ENCODE results near the gene GABRB3. TPM values are rescaled to one million over a fixed set of nuclear protein-coding genes. Genes with fewer than 3 reads are reported as not detected.

GABRB3 gene
- total and polyA plus RNA-seq, 2 of the 8 experiments (the other 6 are each of a cell fraction or from before 2014, with no cell fraction given): 98.8 to 163 TPM

DNA sequence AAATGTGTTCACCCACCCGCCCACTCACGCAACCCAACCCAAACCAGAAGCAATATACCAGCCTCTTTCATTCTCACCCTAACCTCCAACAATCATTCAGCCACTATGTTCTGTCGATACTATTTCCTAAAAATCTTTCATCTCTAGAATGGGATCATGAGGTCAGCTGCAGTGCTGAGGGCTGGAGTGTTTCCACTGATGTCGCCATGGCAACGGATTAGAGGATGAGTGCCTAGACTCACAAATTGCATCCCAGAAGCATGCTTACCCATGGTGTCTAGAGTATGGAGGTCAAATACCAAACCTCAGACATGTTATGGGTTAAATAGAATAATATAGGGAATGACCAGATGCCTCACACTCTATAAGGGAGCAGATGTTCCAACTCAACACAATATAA is 138.5 kb downstream of the GABRB3 start:
- no peak overlapping the region for H4K91ac ChIP-seq (replicated peaks; ENCODE audit: insufficient read length, low read length)
- peaks cover 4% of the 10 kb centered on the region; the same call in 1 of the 2 replicates for H3K79me1 ChIP-seq (ENCODE audit: low read depth, low read length)
- TF ChIP-seq SIRT6 (IDR thresholded peaks at IDR 0.05; ENCODE audit: low read length) (no peak), POLR2A (IDR thresholded peaks at IDR 0.05; ENCODE audit: control extremely low read depth in 1 of 2, low read depth in 2 of 2, low read length in 2 of 2) (no peak)
- TF ChIP-seq, protein P1, sequence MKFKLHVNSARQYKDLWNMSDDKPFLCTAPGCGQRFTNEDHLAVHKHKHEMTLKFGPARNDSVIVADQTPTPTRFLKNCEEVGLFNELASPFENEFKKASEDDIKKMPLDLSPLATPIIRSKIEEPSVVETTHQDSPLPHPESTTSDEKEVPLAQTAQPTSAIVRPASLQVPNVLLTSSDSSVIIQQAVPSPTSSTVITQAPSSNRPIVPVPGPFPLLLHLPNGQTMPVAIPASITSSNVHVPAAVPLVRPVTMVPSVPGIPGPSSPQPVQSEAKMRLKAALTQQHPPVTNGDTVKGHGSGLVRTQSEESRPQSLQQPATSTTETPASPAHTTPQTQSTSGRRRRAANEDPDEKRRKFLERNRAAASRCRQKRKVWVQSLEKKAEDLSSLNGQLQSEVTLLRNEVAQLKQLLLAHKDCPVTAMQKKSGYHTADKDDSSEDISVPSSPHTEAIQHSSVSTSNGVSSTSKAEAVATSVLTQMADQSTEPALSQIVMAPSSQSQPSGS (IDR thresholded peaks at IDR 0.05; ENCODE audit: low read length): no peak
- H3K27me3 ChIP-seq (replicated peaks in 1 of 4; ENCODE audit: control insufficient read depth in 3 of 4, extremely low read depth in 1 of 4, insufficient read depth in 3 of 4, low read length in 3 of 4): no peaks in the 10 kb centered on the region
- no peak overlapping the region for H4K5ac ChIP-seq (ENCODE audit: insufficient read length, low read depth, low read length)
- no peaks in the 10 kb centered on the region; a peak in 1 of 8 replicates for H3K36me3 ChIP-seq (ENCODE audit: control insufficient read depth in 2 of 4, insufficient read depth in 4 of 4, low read length in 3 of 4)
- H2BK20ac ChIP-seq (ENCODE audit: low read length): no peak overlapping the region
- ChIA-PET CTCF (ENCODE audit: partially characterized antibody) (interaction anchor here (0.6 kb wide), 1 partner anchor 1414 kb away, joined by 3 read pairs; no protein-coding TSS in a partner anchor), POLR2A (ENCODE audit: partially characterized antibody) (interaction anchor here (1.0 kb wide), 1 partner anchor 12 kb away, joined by 3 read pairs; no protein-coding TSS in a partner anchor)
- H3K18ac ChIP-seq (ENCODE audit: extremely low read depth, low read length): no peak overlapping the region
- no peak overlapping the region for H2BK15ac ChIP-seq (ENCODE audit: low read length)
- H2BK5ac ChIP-seq (ENCODE audit: low read depth, low read length): no peak overlapping the region
- H3K23me2 ChIP-seq (ENCODE audit: low read depth, low read length): no peaks in the 10 kb centered on the region; the same call in 1 of the 2 replicates
- 74% methylated on average over 5 of the region's 5 CpGs; no CpG with 5 or more reads in 1 of the 2 experiments for WGBS, 2 experiments (ENCODE audit: extremely low coverage in 1 of 2, insufficient coverage in 1 of 2, insufficient read length in 1 of 2, insufficient replicate concordance in 2 of 2, low coverage in 1 of 2, low lambda C conversion rate in 2 of 2, missing lambda C conversion rate in 1 of 2)
- H3K4me1 ChIP-seq (replicated peaks in 1 of 4; ENCODE audit: control insufficient read depth in 3 of 4, insufficient read depth in 4 of 4, low read length in 3 of 4): peaks cover 14 to 25% (median 20%) of the 10 kb centered on the region in 4 experiments
- no peak overlapping the region for H2AK5ac ChIP-seq (ENCODE audit: low read depth, low read length)
- H3K27ac ChIP-seq (ENCODE audit: low read depth, low read length): 0 out of 2 replicates have a peak overlapping the region, but pooled peaks have one; percentile 33
- no peak overlapping the region for H3K4me3 ChIP-seq (ENCODE audit: extremely low read depth in 1 of 4, insufficient read depth in 2 of 4, low read depth in 3 of 4, low read length in 4 of 4)
- H3K4ac ChIP-seq (replicated peaks; ENCODE audit: insufficient read length, low read depth, low read length): no peak overlapping the region
- H3K23ac ChIP-seq (ENCODE audit: insufficient read length): no peak overlapping the region
- no peak overlapping the region for H2BK120ac ChIP-seq (replicated peaks; ENCODE audit: low read depth, low read length)
- H3K9me3 ChIP-seq (ENCODE audit: insufficient read depth in 2 of 2, low read depth in 1 of 2, low read length in 1 of 2): no peaks in the 10 kb centered on the region
- H4K8ac ChIP-seq (ENCODE audit: extremely low read depth, insufficient read depth, low read length): no peak overlapping the region
- no peak overlapping the region for H3K14ac ChIP-seq (ENCODE audit: insufficient read length)
- no peak overlapping the region for H3K9ac ChIP-seq (replicated peaks in 1 of 4; ENCODE audit: extremely low read depth in 1 of 4, low read depth in 3 of 4, low read length in 3 of 4)
- no peak overlapping the region for H2AFZ ChIP-seq (ENCODE audit: low read length)
- DNase-seq (ENCODE audit: low read depth in 1 of 2, low spot score in 2 of 2): no peak
- no peak overlapping the region for H3K4me2 ChIP-seq (ENCODE audit: insufficient read depth in 1 of 2, low read depth in 2 of 2, low read length in 2 of 2)
- no peak overlapping the region for H3K56ac ChIP-seq (replicated peaks; ENCODE audit: insufficient read length, low read depth, low read length)
- peaks cover 0 to 5% of the 10 kb centered on the region in 2 experiments for H4K20me1 ChIP-seq (replicated peaks in 1 of 2; ENCODE audit: control insufficient read depth in 1 of 2, insufficient read depth in 2 of 2, low read length in 2 of 2)
- peaks cover 0 to 84% of the 10 kb centered on the region in 2 experiments; a peak in 2 of 4 replicates for H3K79me2 ChIP-seq (ENCODE audit: control insufficient read depth in 1 of 2, insufficient read depth in 2 of 2, low read length in 2 of 2)
- H2BK12ac ChIP-seq (ENCODE audit: low read depth, low read length): 0 out of 2 replicates have a peak overlapping the region, but pooled peaks have one; percentile 75
- FAIRE-seq: no peak

Data from H1 (cell line).